Stomach (tissue), 4 donors: ENCODE data around the gene GNS.

Experiments
- POLR2A ChIP-seq, 4 donors: fragments of 450-650 bp; IDR thresholded peaks; one replicate each; pipeline ENCODE4 v1.6.1; 2016; ENCODE audit warnings: antibody characterized with exemption in 4 of 4, control low read depth in 2 of 4, mild to moderate bottlenecking in 1 of 4, moderate library complexity in 1 of 4
- POLR2AphosphoS5 ChIP-seq, 3 donors: sonication (generic); formaldehyde crosslinking; IDR thresholded peaks; one replicate each; pipeline ENCODE4 v1.6.1; 2016; ENCODE audit warnings: antibody characterized with exemption in 3 of 3
- TF ChIP-seq, protein P1 (sequence below), 7 experiments: fragments of 450-650 bp in 4 of 7; fragments of 200-600 bp in 3 of 7; sonication (generic) in 3 of 7; IDR thresholded peaks; one replicate each; pipeline ENCODE4 v1.5.1; 2016 to 2019; ENCODE audit warnings: antibody characterized with exemption in 7 of 7, control low read depth in 2 of 7, mild to moderate bottlenecking in 1 of 7

DNA sequence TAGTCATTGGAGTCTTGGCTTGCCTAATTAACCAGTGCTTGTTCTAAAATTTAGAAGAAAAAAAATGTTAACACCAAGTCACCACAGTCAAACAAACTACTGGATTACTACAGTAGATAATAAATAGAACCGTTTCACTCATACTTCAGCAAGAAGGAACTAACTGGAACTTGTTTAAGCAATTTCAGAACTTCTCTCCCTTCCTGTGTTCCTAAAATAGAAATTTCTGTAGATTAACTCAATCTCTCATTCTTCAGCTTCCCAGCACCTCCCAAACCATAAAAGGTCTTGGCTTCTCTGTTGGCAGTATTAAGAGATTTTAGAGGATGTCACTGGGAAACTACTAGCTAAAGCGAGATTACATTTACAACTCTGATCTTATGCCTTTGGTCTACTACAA, 18.6 kb downstream of the GNS start:
- TF ChIP-seq POLR2A (IDR thresholded peaks at IDR 0.05): no peak
- TF ChIP-seq, protein P1, sequence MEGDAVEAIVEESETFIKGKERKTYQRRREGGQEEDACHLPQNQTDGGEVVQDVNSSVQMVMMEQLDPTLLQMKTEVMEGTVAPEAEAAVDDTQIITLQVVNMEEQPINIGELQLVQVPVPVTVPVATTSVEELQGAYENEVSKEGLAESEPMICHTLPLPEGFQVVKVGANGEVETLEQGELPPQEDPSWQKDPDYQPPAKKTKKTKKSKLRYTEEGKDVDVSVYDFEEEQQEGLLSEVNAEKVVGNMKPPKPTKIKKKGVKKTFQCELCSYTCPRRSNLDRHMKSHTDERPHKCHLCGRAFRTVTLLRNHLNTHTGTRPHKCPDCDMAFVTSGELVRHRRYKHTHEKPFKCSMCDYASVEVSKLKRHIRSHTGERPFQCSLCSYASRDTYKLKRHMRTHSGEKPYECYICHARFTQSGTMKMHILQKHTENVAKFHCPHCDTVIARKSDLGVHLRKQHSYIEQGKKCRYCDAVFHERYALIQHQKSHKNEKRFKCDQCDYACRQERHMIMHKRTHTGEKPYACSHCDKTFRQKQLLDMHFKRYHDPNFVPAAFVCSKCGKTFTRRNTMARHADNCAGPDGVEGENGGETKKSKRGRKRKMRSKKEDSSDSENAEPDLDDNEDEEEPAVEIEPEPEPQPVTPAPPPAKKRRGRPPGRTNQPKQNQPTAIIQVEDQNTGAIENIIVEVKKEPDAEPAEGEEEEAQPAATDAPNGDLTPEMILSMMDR (IDR thresholded peaks at IDR 0.05): no peak
- TF ChIP-seq POLR2AphosphoS5 (IDR thresholded peaks at IDR 0.05): no peak
